GM18499 (cell line): ENCODE data around the gene STPG3.
"Not testable (repeated sequence)": the region's sequence is repeated elsewhere in the genome, so short reads cannot be mapped to it uniquely, and the experiment has no call there.

Experiments
- ATAC-seq: cut with Tn5 transposase; IDR thresholded peaks from one replicate; pipeline ENCODE4 v1.9.1; 2021; ENCODE audit warnings: moderate number of reproducible peaks; ENCODE audit not compliant: insufficient read depth, unreplicated experiment

STPG3 gene

GRCh38 chr9:137232510-137232909 lies 18.6 kb upstream of the STPG3 start:
- ATAC-seq, result no peak

GRCh38 chr9:137233143-137233980 lies 17.7 kb upstream of the STPG3 start:
- ATAC-seq, result no peak

GRCh38 chr9:137234055-137234697 lies 16.9 kb upstream of the STPG3 start:
- ATAC-seq, result no peak

GRCh38 chr9:137234758-137235423 lies 16.2 kb upstream of the STPG3 start:
- no peak for ATAC-seq

GRCh38 chr9:137235424-137236237 lies 15.5 kb upstream of the STPG3 start:
- no peak for ATAC-seq

- no peak for ATAC-seq
Measured at GRCh38 chr9:137236238-137236935, 14.7 kb upstream of the STPG3 start.

- no peak for ATAC-seq
Measured at GRCh38 chr9:137236936-137237421, 14.1 kb upstream of the STPG3 start.

GRCh38 chr9:137237759-137238726 lies 13.0 kb upstream of the STPG3 start:
- no peak for ATAC-seq

GRCh38 chr9:137239541-137240200 lies 11.4 kb upstream of the STPG3 start:
- not testable (repeated sequence) for ATAC-seq

GRCh38 chr9:137240318-137240840 lies 10.7 kb upstream of the STPG3 start:
- ATAC-seq, result peak; percentile 1

GRCh38 chr9:137240841-137241489 lies 10.1 kb upstream of the STPG3 start, which contains the start of gene TUBB4B:
Gene TUBB4B (plus strand): TSS chr9:137241287. CDS start chr9:137241361, 74 bp downstream.
- ATAC-seq, result peak; percentile 73

- no peak for ATAC-seq
Measured at GRCh38 chr9:137241490-137242268, 9.4 kb upstream of the STPG3 start.

- no peak for ATAC-seq
Measured at GRCh38 chr9:137242269-137243203, 8.6 kb upstream of the STPG3 start.

- not testable (repeated sequence) for ATAC-seq
Measured at GRCh38 chr9:137243266-137243625, 7.8 kb upstream of the STPG3 start.
